ENCODE results near the gene AP4S1.

AP4S1 gene

GRCh38 chr14:31022386-31022785 is 3.1 kb upstream of the AP4S1 start:
- no peak for TF ChIP-seq CTCF (IDR thresholded peaks at IDR 0.05; ENCODE audit: low read depth, low read length, missing control alignments)

GRCh38 chr14:31024010-31024480 is 1.4 kb upstream of the AP4S1 start:
- no peak for DNase-seq
- H3K27ac ChIP-seq, result no peak overlapping the region
- no peaks in the 10 kb centered on the region for H3K27me3 ChIP-seq (replicated peaks)
- peaks cover 3% of the 10 kb centered on the region for H3K36me3 ChIP-seq (replicated peaks)
- in situ Hi-C loops (cut with HindIII; ENCODE audit: low pct_ligation_motif_present, low sequenced_read_pairs), result no loop called here
- no peak for TF ChIP-seq CTCF (IDR thresholded peaks at IDR 0.05; ENCODE audit: low read depth, low read length, missing control alignments)
- H3K4me3 ChIP-seq (ENCODE audit: low read depth, low read length), result no peak overlapping the region

More at GRCh38 chr14:31022386-31022785, 3.1 kb upstream of the AP4S1 start:
- H3K4me3 ChIP-seq (ENCODE audit: low read depth, low read length), result no peak overlapping the region
- no peak for DNase-seq
- in situ Hi-C loops (cut with HindIII; ENCODE audit: low pct_ligation_motif_present, low sequenced_read_pairs), result no loop called here
- no peak overlapping the region for H3K27ac ChIP-seq
- H3K36me3 ChIP-seq (replicated peaks), result peaks cover 6% of the 10 kb centered on the region
- no peaks in the 10 kb centered on the region for H3K27me3 ChIP-seq (replicated peaks)

GRCh38 chr14:31024577-31025366 is 677 bp upstream of the AP4S1 start:
- H3K36me3 ChIP-seq (replicated peaks), result peaks cover 3% of the 10 kb centered on the region
- in situ Hi-C loops (cut with HindIII; ENCODE audit: low pct_ligation_motif_present, low sequenced_read_pairs), result no loop called here
- no peaks in the 10 kb centered on the region for H3K27me3 ChIP-seq (replicated peaks)
- TF ChIP-seq CTCF (IDR thresholded peaks at IDR 0.05; ENCODE audit: low read depth, low read length, missing control alignments), result no peak
- peak overlapping the region; percentile 89 for H3K27ac ChIP-seq
- DNase-seq, result no peak
- H3K4me3 ChIP-seq (ENCODE audit: low read depth, low read length), result peak overlapping the region; percentile 91

GRCh38 chr14:31026077-31026449 is 614 bp downstream of the AP4S1 start, which contains the start of gene STRN3:
STRN3 (minus strand) TSS chr14:31026379; CDS start chr14:31026185, 194 bp downstream.
- no peak for TF ChIP-seq CTCF (IDR thresholded peaks at IDR 0.05; ENCODE audit: low read depth, low read length, missing control alignments)
- Histone ChIP-seq H3K36me3 (replicated peaks) (no peaks in the 10 kb centered on the region), H3K27ac (peak within 1 kb of the TSS; percentile 89), H3K27me3 (replicated peaks) (no peaks in the 10 kb centered on the region), H3K4me3 (ENCODE audit: low read depth, low read length) (peak within 1 kb of the TSS; percentile 91)
- in situ Hi-C loops (cut with HindIII; ENCODE audit: low pct_ligation_motif_present, low sequenced_read_pairs), result no loop called here
- DNase-seq, result no peak

GRCh38 chr14:31026450-31027235 is 1.2 kb downstream of the AP4S1 start:
- in situ Hi-C loops (cut with HindIII; ENCODE audit: low pct_ligation_motif_present, low sequenced_read_pairs), result no loop called here
- peak; percentile 2 for TF ChIP-seq CTCF (IDR thresholded peaks at IDR 0.05; ENCODE audit: low read depth, low read length, missing control alignments)
- peak overlapping the region; percentile 91 for H3K4me3 ChIP-seq (ENCODE audit: low read depth, low read length)

More at GRCh38 chr14:31026450-31027235, 1.2 kb downstream of the AP4S1 start:
- peak overlapping the region; percentile 89 for H3K27ac ChIP-seq
- no peaks in the 10 kb centered on the region for H3K36me3 ChIP-seq (replicated peaks)
- DNase-seq, result peak; percentile 98
- H3K27me3 ChIP-seq (replicated peaks), result no peaks in the 10 kb centered on the region
